CD4-positive, CD25-positive, alpha-beta regulatory T cell (primary cell): ENCODE data around the gene NUDT2. TPM values are rescaled to one million over a fixed set of nuclear protein-coding genes. Genes with fewer than 3 reads are reported as not detected.

Source experiments
- ATAC-seq, 2 donors: fragments of 150-1000 bp; cut with Tn5 transposase; one replicate each; pipeline ENCODE4 v1.10.0; 2021; ENCODE audit warnings: low read depth in 2 of 2, moderate number of reproducible peaks in 2 of 2, moderate library complexity in 1 of 2
- DNase-seq, 3 donors: peaks; one replicate each; pipeline versions ENCODE4 v3.0.0 to v3.0.0-alpha.2; 2012 to 2022; ENCODE audit warnings: mixed read lengths in 1 of 3
- H3K27ac ChIP-seq: one replicate; pipeline ENCODE4 v1.7.0; 2013; ENCODE audit warnings: mild to moderate bottlenecking, low read length; ENCODE audit not compliant: insufficient read depth, poor library complexity, severe bottlenecking
- H3K27me3 ChIP-seq: one replicate; pipeline ENCODE4 v1.7.0; 2013; ENCODE audit warnings: low read length; ENCODE audit not compliant: control insufficient read depth, insufficient read depth
- H3K36me3 ChIP-seq: one replicate; pipeline ENCODE4 v1.7.0; 2013; ENCODE audit warnings: mild to moderate bottlenecking, low read length, moderate library complexity; ENCODE audit not compliant: control insufficient read depth, insufficient read depth
- H3K4me1 ChIP-seq: 2 replicates; pipeline ENCODE4 v1.7.0; 2013; ENCODE audit warnings: mild to moderate bottlenecking, low read length; ENCODE audit not compliant: insufficient read depth, control insufficient read depth, poor library complexity, severe bottlenecking
- H3K4me3 ChIP-seq: one replicate; pipeline ENCODE4 v1.7.0; 2013; ENCODE audit warnings: low read depth, mild to moderate bottlenecking, low read length, moderate library complexity
- H3K9me3 ChIP-seq, 2 experiments: 1 replicate in 1 of 2; 2 replicates in 1 of 2; pipeline ENCODE4 v1.7.0; 2013; ENCODE audit warnings: low read length in 2 of 2, mild to moderate bottlenecking in 1 of 2, moderate library complexity in 1 of 2; ENCODE audit not compliant: control insufficient read depth in 2 of 2
- H3K27ac Mint-ChIP-seq, 3 donors: one replicate each; pipeline ENCODE4 v1.8.0; 2020 to 2022; ENCODE audit warnings: mild to moderate bottlenecking in 3 of 3, mixed read lengths in 3 of 3, moderate library complexity in 2 of 3
- H3K27me3 Mint-ChIP-seq: one replicate; pipeline ENCODE4 v1.8.0; 2022; ENCODE audit warnings: mild to moderate bottlenecking, mixed read lengths
- H3K36me3 Mint-ChIP-seq: one replicate; pipeline ENCODE4 v1.8.0; 2020; ENCODE audit warnings: mixed read lengths
- H3K4me1 Mint-ChIP-seq, 4 donors: one replicate each; pipeline ENCODE4 v1.8.0; 2020 to 2022; ENCODE audit warnings: mixed read lengths in 4 of 4, mild to moderate bottlenecking in 1 of 4
- H3K4me3 Mint-ChIP-seq, 4 donors: one replicate each; pipeline ENCODE4 v1.8.0; 2020 to 2022; ENCODE audit warnings: mild to moderate bottlenecking in 4 of 4, mixed read lengths in 4 of 4, moderate library complexity in 3 of 4
- H3K9me3 Mint-ChIP-seq, 7 donors: one replicate each; pipeline ENCODE4 v1.8.0; 2020 to 2022; ENCODE audit warnings: mixed read lengths in 7 of 7, mild to moderate bottlenecking in 3 of 7, moderate library complexity in 2 of 7
- polyA plus RNA-seq, 4 donors: library from polyadenylated mRNA; unstranded; fragments of 300-500 nt; fragmentation: Illumina TruSeq; gene quantifications; one replicate each; pipeline ENCODE4 v1.2.3, GENCODE V29; 2021
- total RNA-seq: library from RNA; stranded (reverse); gene quantifications from one replicate; pipeline ENCODE4 v1.2.3, GENCODE V29; 2022

Gene NUDT2
- total and polyA plus RNA-seq, 5 donors from 2014 or later, result 7.1 to 67.0 (median 47.1) TPM

DNA sequence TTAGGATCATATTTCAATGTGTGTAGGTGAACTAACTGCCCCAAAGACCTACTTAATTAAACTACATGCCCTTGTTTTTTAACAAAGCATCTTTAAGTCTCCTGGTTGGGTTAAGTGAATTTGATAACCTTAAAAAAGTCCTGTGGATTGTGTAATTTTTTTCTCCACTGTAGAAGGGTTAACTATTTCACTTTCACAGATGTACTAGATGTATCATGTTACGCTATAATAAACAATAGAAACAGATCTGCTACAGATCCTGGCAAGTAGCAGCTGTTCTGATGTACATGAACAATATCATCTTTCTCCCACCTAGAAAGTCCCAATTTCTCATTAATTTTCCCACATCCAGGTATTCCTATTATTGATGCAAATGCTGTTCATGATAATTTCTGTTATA is 19.2 kb upstream of the NUDT2 start:
- Mint-ChIP-seq H3K27me3 (no peaks in the 10 kb centered on the region), H3K36me3 (no peaks in the 10 kb centered on the region), H3K4me1 (peaks cover 0 to 4% (median 0%) of the 10 kb centered on the region in 4 donors), H3K9me3 (no peaks in the 10 kb centered on the region), H3K27ac (no peak overlapping the region), H3K4me3 (no peak overlapping the region)
- Histone ChIP-seq H3K27me3 (no peaks in the 10 kb centered on the region), H3K27ac (no peak overlapping the region), H3K9me3 (no peaks in the 10 kb centered on the region), H3K4me1 (no peaks in the 10 kb centered on the region), H3K36me3 (no peaks in the 10 kb centered on the region), H3K4me3 (no peak overlapping the region)
- ATAC-seq, result no peak
- DNase-seq, result no peak

DNA sequence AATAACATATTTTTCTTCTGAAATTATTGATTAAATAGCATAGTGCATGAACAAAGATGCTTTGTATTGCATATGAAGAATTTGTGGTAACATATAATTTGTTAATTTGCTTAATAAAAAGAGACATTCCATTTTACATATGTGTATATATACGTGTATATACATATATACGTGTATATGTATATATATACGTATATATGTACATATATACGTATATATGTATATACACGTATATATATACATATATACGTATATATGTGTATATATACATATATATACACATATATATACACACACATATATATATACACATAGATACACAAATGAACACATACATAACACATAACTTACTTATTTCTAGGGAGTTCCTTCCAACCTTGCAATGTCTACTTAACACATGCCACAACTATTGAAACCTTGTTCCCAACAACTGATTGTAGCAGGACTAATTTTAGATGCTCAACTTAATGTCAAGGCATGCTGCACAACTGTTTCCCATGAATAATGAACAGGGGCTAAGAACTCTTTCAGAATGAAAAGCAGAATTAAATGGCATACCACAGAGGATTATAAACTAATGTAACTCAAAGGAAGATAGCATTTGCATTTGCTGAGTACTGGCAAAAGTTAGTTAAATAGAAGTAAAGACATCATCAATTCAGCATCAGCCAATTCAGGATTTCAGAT is 17.7 kb upstream of the NUDT2 start:
- no peaks in the 10 kb centered on the region for H3K9me3 ChIP-seq
- no peak overlapping the region for H3K4me3 Mint-ChIP-seq
- no peaks in the 10 kb centered on the region for H3K9me3 Mint-ChIP-seq
- H3K27me3 ChIP-seq, result no peaks in the 10 kb centered on the region
- H3K27ac Mint-ChIP-seq, result no peak overlapping the region
- H3K36me3 ChIP-seq, result no peaks in the 10 kb centered on the region
- H3K4me1 Mint-ChIP-seq, result peaks cover 0 to 4% (median 0%) of the 10 kb centered on the region in 4 donors
- ATAC-seq (no peak), DNase-seq (no peak)
- H3K4me1 ChIP-seq, result no peaks in the 10 kb centered on the region
- no peaks in the 10 kb centered on the region for H3K27me3 Mint-ChIP-seq
- H3K36me3 Mint-ChIP-seq, result no peaks in the 10 kb centered on the region
- H3K4me3 ChIP-seq, result no peak overlapping the region
- no peak overlapping the region for H3K27ac ChIP-seq

DNA sequence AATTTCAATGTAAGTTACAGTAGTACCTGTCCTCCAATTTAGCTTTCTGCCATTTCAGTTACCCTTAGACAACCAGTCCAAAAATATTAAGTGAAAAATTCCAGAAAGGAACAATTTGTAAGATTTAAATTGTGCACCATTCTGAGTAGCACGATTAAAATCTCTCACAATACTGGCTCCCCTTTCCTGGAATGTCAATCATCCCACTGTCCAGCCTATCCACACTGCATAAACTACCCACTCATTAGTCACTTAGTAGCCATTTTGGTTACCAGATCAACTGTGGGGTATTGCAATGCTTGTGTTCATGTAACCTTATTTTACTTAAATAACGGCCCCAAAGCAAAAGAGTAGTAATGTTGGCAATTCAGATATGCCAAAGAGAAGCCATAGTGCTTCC is 11.9 kb upstream of the NUDT2 start:
- Mint-ChIP-seq H3K27me3 (no peaks in the 10 kb centered on the region), H3K4me3 (no peak overlapping the region), H3K27ac (no peak overlapping the region), H3K4me1 (peaks cover 0 to 1% (median 0%) of the 10 kb centered on the region in 4 donors), H3K36me3 (no peaks in the 10 kb centered on the region), H3K9me3 (peaks cover 0 to 2% (median 0%) of the 10 kb centered on the region in 7 donors)
- no peaks in the 10 kb centered on the region for H3K4me1 ChIP-seq
- no peaks in the 10 kb centered on the region for H3K9me3 ChIP-seq
- H3K27ac ChIP-seq, result no peak overlapping the region
- no peaks in the 10 kb centered on the region for H3K27me3 ChIP-seq
- DNase-seq (no peak), ATAC-seq (no peak)
- H3K36me3 ChIP-seq, result no peaks in the 10 kb centered on the region
- no peak overlapping the region for H3K4me3 ChIP-seq

DNA sequence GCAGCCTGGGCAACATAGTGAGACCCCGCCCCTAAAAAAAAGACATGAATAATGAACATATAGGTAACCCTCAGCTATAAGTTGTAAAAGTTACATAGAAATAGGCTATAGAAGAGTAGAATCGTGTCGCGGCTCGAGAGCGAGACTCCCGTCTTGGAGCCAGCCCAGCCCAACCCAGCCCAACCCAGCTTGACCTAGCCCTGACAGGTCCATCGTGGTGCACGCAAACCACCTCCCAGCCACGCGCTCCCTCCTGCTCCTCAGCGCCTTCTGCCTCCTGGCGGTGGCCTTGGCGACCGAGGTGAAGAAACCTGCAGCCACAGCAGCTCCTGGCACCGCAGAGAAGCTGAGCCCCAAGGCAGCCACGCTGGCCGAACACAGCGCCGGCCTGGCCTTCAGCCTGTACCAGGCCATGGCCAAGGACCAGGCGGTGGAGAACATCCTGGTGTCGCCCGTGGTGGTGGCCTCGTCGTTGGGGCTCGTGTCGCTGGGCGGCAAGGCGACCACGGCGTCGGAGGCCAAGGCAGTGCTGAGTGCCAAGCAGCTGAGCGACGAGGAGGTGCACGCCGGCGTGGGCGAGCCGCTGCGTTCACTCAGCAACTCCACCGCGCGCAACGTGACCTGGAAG is 11.1 kb upstream of the NUDT2 start:
- Mint-ChIP-seq H3K36me3 (no peaks in the 10 kb centered on the region), H3K4me3 (no peak overlapping the region), H3K9me3 (peaks cover 0 to 2% (median 0%) of the 10 kb centered on the region in 7 donors), H3K4me1 (peaks cover 0 to 1% (median 0%) of the 10 kb centered on the region in 4 donors), H3K27ac (no peak overlapping the region), H3K27me3 (no peaks in the 10 kb centered on the region)
- no peak overlapping the region for H3K27ac ChIP-seq
- no peak overlapping the region for H3K4me3 ChIP-seq
- no peaks in the 10 kb centered on the region for H3K4me1 ChIP-seq
- no peaks in the 10 kb centered on the region for H3K27me3 ChIP-seq
- H3K9me3 ChIP-seq, result no peaks in the 10 kb centered on the region
- H3K36me3 ChIP-seq, result no peaks in the 10 kb centered on the region
- ATAC-seq (no peak), DNase-seq (no peak)

DNA sequence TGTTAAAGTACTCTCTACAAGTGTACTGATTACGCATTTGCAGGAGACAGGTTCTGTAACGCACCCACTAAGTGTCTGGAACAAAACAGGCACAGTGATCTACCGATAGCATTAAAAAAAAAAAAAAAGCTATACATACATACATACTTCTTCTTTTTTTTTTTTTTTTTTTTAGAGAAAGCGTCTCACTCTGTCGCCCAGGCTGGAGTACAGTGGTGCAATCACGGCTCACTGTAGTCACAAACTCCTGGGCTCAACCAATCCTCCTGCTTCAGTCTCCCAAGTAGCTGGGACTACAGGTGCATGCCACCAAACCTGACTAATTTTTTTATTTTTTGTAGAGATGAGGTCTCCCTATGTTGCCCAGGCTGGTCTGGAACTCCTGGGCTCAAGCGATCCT is 7.9 kb upstream of the NUDT2 start:
- peaks cover 0 to 2% (median 0%) of the 10 kb centered on the region in 7 donors for H3K9me3 Mint-ChIP-seq
- no peak overlapping the region for H3K27ac ChIP-seq
- H3K27ac Mint-ChIP-seq, result no peak overlapping the region
- H3K27me3 Mint-ChIP-seq, result no peaks in the 10 kb centered on the region
- no peaks in the 10 kb centered on the region for H3K9me3 ChIP-seq
- H3K4me3 Mint-ChIP-seq, result no peak overlapping the region
- H3K4me3 ChIP-seq, result no peak overlapping the region
- no peaks in the 10 kb centered on the region for H3K36me3 Mint-ChIP-seq
- peaks cover 0 to 3% (median under 1%) of the 10 kb centered on the region in 4 donors for H3K4me1 Mint-ChIP-seq
- DNase-seq, result no peak
- H3K27me3 ChIP-seq, result no peaks in the 10 kb centered on the region
- H3K36me3 ChIP-seq, result no peaks in the 10 kb centered on the region
- ATAC-seq, result no peak
- no peaks in the 10 kb centered on the region for H3K4me1 ChIP-seq

DNA sequence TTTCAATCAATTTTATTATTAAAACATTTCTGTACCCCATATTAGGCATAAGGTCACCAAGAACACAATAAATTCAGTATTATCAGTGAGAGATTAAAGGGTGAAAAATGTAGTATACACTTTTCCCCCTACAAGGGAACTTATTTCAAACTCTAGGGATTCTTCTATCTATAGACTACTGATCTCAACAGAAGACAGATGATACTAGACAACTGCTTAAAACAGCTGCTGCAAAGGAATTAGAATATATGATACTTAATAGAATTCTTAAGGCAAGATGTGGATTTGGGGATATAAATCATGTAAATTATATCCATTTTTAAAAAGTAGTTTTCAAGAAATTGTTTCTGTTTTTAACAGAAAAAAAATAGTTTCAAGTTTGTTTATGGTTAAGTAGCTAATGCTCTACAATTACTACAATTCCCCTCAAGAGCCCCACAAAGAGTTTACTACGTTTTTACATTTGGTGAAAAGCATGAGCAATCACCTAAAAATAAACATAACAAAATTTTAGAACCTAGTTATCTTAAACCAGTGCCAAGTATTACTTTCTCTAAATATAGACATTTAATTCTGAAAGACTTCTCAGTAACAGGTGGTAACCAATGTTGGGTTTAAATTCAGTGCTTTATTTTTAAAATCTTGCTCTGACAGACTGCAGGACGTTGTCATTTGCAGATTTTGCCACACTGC is 6.3 kb upstream of the NUDT2 start:
- H3K27me3 Mint-ChIP-seq, result no peaks in the 10 kb centered on the region
- H3K36me3 Mint-ChIP-seq, result no peaks in the 10 kb centered on the region
- H3K4me1 Mint-ChIP-seq, result peaks cover 2 to 6% (median 3%) of the 10 kb centered on the region in 4 donors
- H3K4me3 ChIP-seq, result no peak overlapping the region
- H3K9me3 ChIP-seq, result no peaks in the 10 kb centered on the region
- peaks cover 0 to 2% (median 0%) of the 10 kb centered on the region in 7 donors for H3K9me3 Mint-ChIP-seq
- ATAC-seq (no peak), DNase-seq (no peak)
- H3K27ac Mint-ChIP-seq, result no peak overlapping the region
- no peaks in the 10 kb centered on the region for H3K27me3 ChIP-seq
- H3K4me1 ChIP-seq, result no peaks in the 10 kb centered on the region
- no peak overlapping the region for H3K4me3 Mint-ChIP-seq
- H3K36me3 ChIP-seq, result no peaks in the 10 kb centered on the region
- no peak overlapping the region for H3K27ac ChIP-seq

DNA sequence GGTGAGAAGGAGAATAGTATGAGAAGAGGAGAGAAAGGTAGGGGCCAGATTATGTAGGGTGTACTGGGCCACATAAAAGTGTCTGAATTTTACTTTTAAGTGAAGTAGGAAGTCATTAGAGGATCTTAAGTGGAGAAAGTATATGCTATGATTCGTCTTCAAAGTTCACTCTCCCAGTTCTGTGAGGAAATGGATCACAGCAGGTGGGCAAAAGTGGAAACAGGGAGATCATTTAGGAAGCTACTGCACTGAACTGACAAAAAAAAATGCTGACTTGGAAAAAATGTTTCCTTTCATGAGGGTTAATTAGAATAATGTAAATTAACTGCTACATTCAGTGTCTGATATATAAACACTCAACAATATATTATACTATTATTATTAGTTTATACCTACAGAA is 2.7 kb upstream of the NUDT2 start:
- Histone ChIP-seq H3K4me3 (no peak overlapping the region), H3K9me3 (no peaks in the 10 kb centered on the region), H3K36me3 (no peaks in the 10 kb centered on the region), H3K4me1 (peaks cover 17% of the 10 kb centered on the region), H3K27me3 (no peaks in the 10 kb centered on the region), H3K27ac (no peak overlapping the region)
- Mint-ChIP-seq H3K36me3 (no peaks in the 10 kb centered on the region), H3K27ac (no peak overlapping the region), H3K9me3 (no peaks in the 10 kb centered on the region), H3K4me1 (peaks cover 3 to 36% (median 22%) of the 10 kb centered on the region in 4 donors), H3K27me3 (peaks cover 4% of the 10 kb centered on the region), H3K4me3 (peak overlapping the region in 1 of 4 donors; percentile 81)
- DNase-seq (no peak), ATAC-seq (no peak)
